ENCODE results near the gene THOC5. TPM values are rescaled to one million over a fixed set of nuclear protein-coding genes. Genes with fewer than 3 reads are reported as not detected.

The THOC5 gene
- total RNA-seq, 1 experiment from 2014 or later, result 80.6 TPM

- H3K27me3 ChIP-seq (ENCODE audit: insufficient read depth, low read length), result no peaks in the 10 kb centered on the region
- ChIA-PET RAD21 (ENCODE audit: low non-redundant PET in 1 of 2, low total read pairs in 2 of 2, uncharacterized antibody in 2 of 2, unreplicated experiment in 2 of 2) (no interaction called here), POLR2A (no interaction called here), CTCF (no interaction called here)
- TF ChIP-seq ZNF274 (IDR thresholded peaks at IDR 0.05; ENCODE audit: low read depth, low read length) (no peak), CBX3 (IDR thresholded peaks at IDR 0.05; ENCODE audit: low read depth) (no peak), ZFX (IDR thresholded peaks at IDR 0.05) (no peak)
- no peak overlapping the region for H3K4me3 ChIP-seq (replicated peaks in 1 of 2; ENCODE audit: low read depth in 1 of 2, low read length in 2 of 2)
- H3K9ac ChIP-seq (ENCODE audit: low read length), result no peak overlapping the region
- H3K79me2 ChIP-seq (ENCODE audit: insufficient read depth, low read length), result no peaks in the 10 kb centered on the region
- peaks cover 49 to 62% of the 10 kb centered on the region in 2 experiments for H3K36me3 ChIP-seq (ENCODE audit: control insufficient read depth in 1 of 2, insufficient read depth in 2 of 2, low read length in 2 of 2)
- H2AFZ ChIP-seq (ENCODE audit: low read depth, low read length, poor library complexity, severe bottlenecking), result no peak overlapping the region
- intact Hi-C loops (cut with micrococcal nuclease), result no loop called here
- no peak overlapping the region for H3K27ac ChIP-seq (ENCODE audit: low read depth, low read length)
- no peaks in the 10 kb centered on the region for H4K20me1 ChIP-seq (ENCODE audit: insufficient read depth)
- H3K9me2 ChIP-seq (ENCODE audit: insufficient read depth), result no peaks in the 10 kb centered on the region
- DNase-seq (ENCODE audit: low read depth, low spot score) (no peak), ATAC-seq (no peak)
- H3K4me2 ChIP-seq (ENCODE audit: low read length), result no peak overlapping the region
- no TSS peak for BruUV-seq (replicated peaks)
- H3K4me1 ChIP-seq (ENCODE audit: control insufficient read depth in 1 of 2, insufficient read depth in 2 of 2, low read length in 2 of 2), result no peaks in the 10 kb centered on the region
- H3K9me3 ChIP-seq (ENCODE audit: control insufficient read depth in 1 of 2, insufficient read depth in 1 of 2, low read depth in 1 of 2, low read length in 2 of 2), result no peaks in the 10 kb centered on the region
These were observed 32.7 kb downstream of the THOC5 start for GRCh38 chr22:29520851-29521250.

- H3K9ac ChIP-seq (ENCODE audit: low read length), result no peak overlapping the region
- no peaks in the 10 kb centered on the region for H3K9me2 ChIP-seq (ENCODE audit: insufficient read depth)
- no peaks in the 10 kb centered on the region for H3K79me2 ChIP-seq (ENCODE audit: insufficient read depth, low read length)
- no TSS peak for BruUV-seq (replicated peaks)
- no peak overlapping the region for H3K4me2 ChIP-seq (ENCODE audit: low read length)
- H3K27ac ChIP-seq (ENCODE audit: low read depth, low read length), result no peak overlapping the region
- ChIA-PET RAD21 (ENCODE audit: low non-redundant PET in 1 of 2, low total read pairs in 2 of 2, uncharacterized antibody in 2 of 2, unreplicated experiment in 2 of 2) (no interaction called here), CTCF (no interaction called here), POLR2A (no interaction called here)
- H4K20me1 ChIP-seq (ENCODE audit: insufficient read depth), result no peaks in the 10 kb centered on the region
- peaks cover 42 to 54% of the 10 kb centered on the region in 2 experiments for H3K36me3 ChIP-seq (ENCODE audit: control insufficient read depth in 1 of 2, insufficient read depth in 2 of 2, low read length in 2 of 2)
- H3K4me3 ChIP-seq (replicated peaks in 1 of 2; ENCODE audit: low read depth in 1 of 2, low read length in 2 of 2), result no peak overlapping the region
- no peak for ATAC-seq
- H3K27me3 ChIP-seq (ENCODE audit: insufficient read depth, low read length), result no peaks in the 10 kb centered on the region
- H3K4me1 ChIP-seq (ENCODE audit: control insufficient read depth in 1 of 2, insufficient read depth in 2 of 2, low read length in 2 of 2), result no peaks in the 10 kb centered on the region
- no peak for DNase-seq (ENCODE audit: low read depth, low spot score)
- H3K9me3 ChIP-seq (ENCODE audit: control insufficient read depth in 1 of 2, insufficient read depth in 1 of 2, low read depth in 1 of 2, low read length in 2 of 2), result no peaks in the 10 kb centered on the region
- TF ChIP-seq REST (IDR thresholded peaks at IDR 0.05; ENCODE audit: low read depth), result no peak
- no peak for TF ChIP-seq SRF (IDR thresholded peaks at IDR 0.05; ENCODE audit: low read depth)
- TF ChIP-seq EGR1 (IDR thresholded peaks at IDR 0.05; ENCODE audit: low read depth), result no peak
- no peak for TF ChIP-seq MAX (IDR thresholded peaks at IDR 0.05)
- no peak for TF ChIP-seq TCF7L2 (IDR thresholded peaks at IDR 0.05; ENCODE audit: borderline replicate concordance, extremely low read depth, insufficient read depth, insufficient read length)
- no peak for TF ChIP-seq ELF1 (IDR thresholded peaks at IDR 0.05; ENCODE audit: borderline replicate concordance, low read depth)
- TF ChIP-seq RAD21 (IDR thresholded peaks at IDR 0.05; ENCODE audit: low read depth), result no peak
- no peak for TF ChIP-seq ZFX (IDR thresholded peaks at IDR 0.05)
- TF ChIP-seq CTCF (IDR thresholded peaks at IDR 0.05 in 2 of 3, conservative IDR thresholded peaks at IDR 0.05 in 1 of 3; ENCODE audit: borderline replicate concordance in 1 of 3, insufficient read depth in 1 of 3, low read depth in 2 of 3, low read length in 2 of 3), result no peak
- TF ChIP-seq EZH2 (IDR thresholded peaks at IDR 0.05), result no peak
- TF ChIP-seq SP1 (IDR thresholded peaks at IDR 0.05; ENCODE audit: low read depth), result no peak
- intact Hi-C loops (cut with micrococcal nuclease), result no loop called here
- no peak overlapping the region for H2AFZ ChIP-seq (ENCODE audit: low read depth, low read length, poor library complexity, severe bottlenecking)
These were observed 33.6 kb downstream of the THOC5 start for GRCh38 chr22:29519996-29520395.

Measured in HCT116 (cell line).